KG1 (cell line): ENCODE results near the gene BEST2.
"Not testable (repeated sequence)": the region's sequence is repeated elsewhere in the genome, so short reads cannot be mapped to it uniquely, and the experiment has no call there.

Experiments
- DNase-seq: peaks from one replicate; lab custom pipeline; 2025; lab: John Stamatoyannopoulos, UW

Gene BEST2

GRCh38 chr19:12751635-12752034 lies at the start of gene BEST2:
TSS of gene BEST2 (plus strand) at chr19:12751791. CDS start at chr19:12752593, 802 bp downstream.
- DNase-seq: no peak

GRCh38 chr19:12703046-12703445 lies 48.5 kb upstream of the BEST2 start:
- no peak for DNase-seq

- no peak for DNase-seq
These were observed 46.4 kb upstream of the BEST2 start for GRCh38 chr19:12705169-12705568.

GRCh38 chr19:12705654-12706331 lies 45.8 kb upstream of the BEST2 start:
- no peak for DNase-seq

- DNase-seq: no peak
These were observed 45.3 kb upstream of the BEST2 start for GRCh38 chr19:12706332-12706718.

DNA sequence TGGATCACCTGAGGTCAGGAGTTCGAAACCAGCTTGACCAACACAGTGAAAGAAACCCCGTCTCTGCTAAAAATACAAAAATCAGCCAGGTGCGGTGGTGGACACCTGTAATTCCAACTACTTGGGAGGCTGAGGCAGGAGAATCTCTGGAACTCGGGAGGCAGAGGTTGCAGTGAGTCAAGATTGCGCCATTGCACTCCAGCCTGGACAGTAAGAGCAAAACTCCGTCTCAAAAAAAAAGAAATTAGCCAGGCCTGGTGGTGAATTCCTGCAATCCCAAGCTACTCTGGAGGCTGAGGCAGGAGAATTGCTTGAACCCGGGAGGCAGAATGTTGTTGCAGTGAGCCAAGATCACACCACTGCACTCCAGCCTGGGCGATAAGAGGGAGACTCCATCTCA lies 43.0 kb upstream of the BEST2 start:
- DNase-seq: no peak

- DNase-seq: no peak
These were observed 40.4 kb upstream of the BEST2 start for GRCh38 chr19:12711187-12711586.

GRCh38 chr19:12712077-12712476 lies 39.5 kb upstream of the BEST2 start:
- not testable (repeated sequence) for DNase-seq

GRCh38 chr19:12713304-12713703 lies 38.3 kb upstream of the BEST2 start:
- not testable (repeated sequence) for DNase-seq

DNA sequence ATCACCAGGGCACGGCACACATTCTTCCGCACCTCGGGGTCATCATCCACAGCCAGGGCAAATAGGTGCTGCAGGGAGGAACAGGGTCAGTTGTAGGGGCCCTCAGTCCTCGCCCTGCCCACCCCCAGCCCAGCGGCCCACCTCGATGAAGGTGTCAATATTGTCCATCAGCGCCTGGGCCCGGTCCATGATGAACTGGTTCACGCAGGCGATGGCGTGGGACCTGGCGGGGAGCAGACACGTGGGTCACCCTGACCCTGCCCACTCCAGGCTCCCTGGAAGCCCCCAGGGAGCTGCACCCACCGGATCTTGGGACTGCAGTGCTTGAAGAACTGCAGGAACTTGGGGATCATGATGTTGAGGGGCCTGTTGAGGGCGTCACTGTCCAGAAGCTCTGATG lies 36.5 kb upstream of the BEST2 start:
- no peak for DNase-seq

DNA sequence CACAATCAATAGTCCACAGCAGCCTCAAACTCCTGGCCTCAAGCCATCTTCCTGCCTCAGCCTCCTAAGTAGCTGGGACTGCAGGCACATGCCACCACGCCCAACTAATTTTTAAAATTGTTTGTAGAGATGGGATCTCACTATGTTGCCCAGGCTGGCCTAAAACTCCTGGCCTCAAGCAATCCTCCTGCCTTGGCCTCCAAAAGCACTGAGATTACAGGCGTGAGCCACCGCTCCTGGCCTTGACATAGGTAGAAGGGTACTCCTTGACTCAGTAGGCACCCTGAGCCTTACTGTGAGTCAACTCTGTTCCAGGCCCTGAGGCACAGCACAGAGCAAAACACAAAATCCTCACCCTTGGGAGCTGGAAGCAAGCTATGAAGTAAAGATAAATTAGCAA lies 35.7 kb upstream of the BEST2 start:
- DNase-seq: no peak

DNA sequence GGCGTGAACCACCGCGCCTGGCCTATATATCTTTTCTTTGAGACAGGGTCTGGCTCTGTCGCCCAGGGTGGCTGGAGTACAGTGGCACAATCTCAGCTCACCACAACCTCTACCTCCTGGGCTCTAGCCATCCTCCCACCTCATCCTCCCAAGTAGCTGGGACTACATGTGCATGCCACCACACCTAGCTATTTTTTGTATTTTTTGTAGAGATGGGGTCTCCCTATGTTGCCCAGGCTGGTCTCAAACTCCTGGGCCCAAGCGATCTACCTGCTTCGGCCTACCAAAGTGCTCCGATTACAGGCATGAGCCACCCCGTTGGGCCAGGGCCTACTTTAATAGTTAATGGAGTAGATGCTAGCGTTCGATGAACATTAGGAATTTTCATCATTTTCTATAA lies 31.3 kb upstream of the BEST2 start:
- no peak for DNase-seq

GRCh38 chr19:12720851-12721655 lies 30.5 kb upstream of the BEST2 start:
- DNase-seq: no peak

GRCh38 chr19:12721656-12722565 lies 29.7 kb upstream of the BEST2 start:
- DNase-seq: peak; percentile 18

DNA sequence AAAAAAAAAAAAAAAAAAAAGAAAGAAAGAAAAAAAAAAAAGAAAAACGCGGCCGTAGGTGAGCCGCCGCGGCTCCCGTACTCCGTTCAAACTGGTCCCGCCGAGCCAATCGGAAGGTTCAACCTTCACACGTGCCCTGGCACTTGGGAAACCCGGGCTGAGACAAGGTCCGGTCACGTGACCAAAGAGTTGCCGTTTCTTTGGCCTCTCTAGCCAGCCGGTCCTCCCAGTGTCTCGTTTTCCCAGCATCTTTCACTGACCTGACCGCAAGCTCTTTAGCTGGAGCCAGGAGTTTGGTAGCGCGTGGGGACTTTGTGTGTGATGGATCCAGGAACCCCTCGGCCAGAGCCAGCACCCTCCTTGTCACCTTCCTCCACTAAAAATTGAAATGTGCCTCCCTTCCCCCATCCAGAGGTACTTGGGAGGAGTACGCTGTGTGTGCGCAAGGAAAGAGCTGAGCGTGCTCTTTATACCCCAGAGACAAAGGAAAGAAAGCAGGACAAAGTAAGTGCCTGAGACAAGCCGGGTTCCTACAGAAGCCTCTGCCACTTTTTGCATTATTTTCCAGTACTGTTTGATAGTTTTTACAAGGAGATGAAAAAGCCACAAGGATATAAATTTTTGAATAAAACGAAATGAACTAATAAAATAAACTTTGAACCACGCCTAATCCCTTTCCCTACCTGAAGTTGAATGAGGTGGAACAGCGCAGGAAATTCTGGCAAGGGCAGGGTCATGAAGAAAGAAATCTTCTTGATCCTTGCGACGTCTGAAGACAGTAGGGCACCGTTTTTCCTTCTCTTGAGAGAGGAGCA lies 28.8 kb upstream of the BEST2 start:
- peak; percentile 95 for DNase-seq

- DNase-seq: no peak
These were observed 28.3 kb upstream of the BEST2 start for GRCh38 chr19:12723381-12723640.

- DNase-seq: peak; percentile 48
These were observed 27.8 kb upstream of the BEST2 start, which contains the start of gene TNPO2 for GRCh38 chr19:12723641-12724426. TSS of gene TNPO2 (minus strand) at chr19:12723932. CDS start at chr19:12720977, 2,955 bp downstream.

- DNase-seq: not testable (repeated sequence)
These were observed 26.0 kb upstream of the BEST2 start for GRCh38 chr19:12725612-12726011.

- DNase-seq: no peak
These were observed 24.6 kb upstream of the BEST2 start for GRCh38 chr19:12726988-12727316.

DNA sequence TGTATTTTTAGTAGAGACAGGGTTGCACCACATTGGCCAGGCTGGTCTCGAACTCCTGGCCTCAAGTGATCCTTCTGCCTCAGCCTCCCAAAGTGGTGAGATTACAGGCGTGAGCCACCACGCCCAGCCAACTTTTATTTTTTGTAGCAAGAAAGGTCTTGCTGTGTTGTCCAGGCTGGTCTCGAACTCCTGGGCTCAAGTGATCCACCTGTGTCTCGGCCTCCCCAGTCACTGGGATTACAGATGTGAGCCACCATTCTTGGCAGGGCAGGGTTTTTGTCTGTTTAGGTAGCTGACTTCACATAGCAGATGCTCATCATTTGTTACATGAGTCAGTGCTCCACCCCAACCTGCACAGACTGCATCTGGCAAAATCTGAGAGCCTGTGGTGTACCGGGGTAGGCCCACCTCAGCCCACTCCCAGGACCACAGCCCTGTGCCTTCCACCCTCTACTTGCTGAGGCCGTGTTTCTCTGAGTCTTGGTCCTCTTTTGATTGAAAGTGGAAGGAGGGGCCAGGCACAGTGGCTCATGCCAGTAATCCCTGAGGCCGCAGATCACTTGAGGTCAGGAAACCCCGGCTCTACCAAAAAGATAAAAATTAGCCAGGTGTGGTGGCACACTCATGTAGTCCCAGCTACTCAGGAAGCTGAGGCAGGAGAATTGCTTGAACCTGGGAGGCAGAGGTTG lies 23.7 kb upstream of the BEST2 start:
- no peak for DNase-seq
